GM19452 (cell line): ENCODE results near the gene OR51T1.
"Not testable (repeated sequence)": the region's sequence is repeated elsewhere in the genome, so short reads cannot be mapped to it uniquely, and the experiment has no call there.

Experiments
- ATAC-seq: cut with Tn5 transposase; IDR thresholded peaks from one replicate; pipeline ENCODE4 v1.9.1; 2021; ENCODE audit not compliant: unreplicated experiment

OR51T1 gene

GRCh38 chr11:4881860-4882500 lies at the start of gene OR51T1:
Gene OR51T1, plus strand, starts transcription at chr11:4881900. Its CDS starts 0 bp downstream, at chr11:4881900.
- no peak for ATAC-seq

GRCh38 chr11:4839851-4840549 lies 41.7 kb upstream of the OR51T1 start:
- no peak for ATAC-seq

GRCh38 chr11:4848908-4849532 lies 32.7 kb upstream of the OR51T1 start, which contains the start of gene OR51S1:
Gene OR51S1, minus strand, starts transcription at chr11:4849208. Its CDS starts 0 bp downstream, at chr11:4849208.
- no peak for ATAC-seq

GRCh38 chr11:4851033-4851432 lies 30.7 kb upstream of the OR51T1 start:
- ATAC-seq: no peak

- ATAC-seq: not testable (repeated sequence)
Measured at GRCh38 chr11:4854286-4854685, 27.4 kb upstream of the OR51T1 start.

GRCh38 chr11:4862447-4863236 lies 19.1 kb upstream of the OR51T1 start:
- no peak for ATAC-seq

GRCh38 chr11:4863876-4864275 lies 17.8 kb upstream of the OR51T1 start:
- ATAC-seq: no peak

GRCh38 chr11:4865855-4866254 lies 15.8 kb upstream of the OR51T1 start:
- ATAC-seq: no peak

- ATAC-seq: no peak
Measured at GRCh38 chr11:4881188-4881587, 512 bp upstream of the OR51T1 start.

GRCh38 chr11:4882543-4882942 lies 843 bp downstream of the OR51T1 start:
- no peak for ATAC-seq

- no peak for ATAC-seq
Measured at GRCh38 chr11:4884361-4884760, 2.7 kb downstream of the OR51T1 start.

- ATAC-seq: no peak
Measured at GRCh38 chr11:4886186-4886585, 4.5 kb downstream of the OR51T1 start.

- ATAC-seq: no peak
Measured at GRCh38 chr11:4887591-4887990, 5.9 kb downstream of the OR51T1 start.

- ATAC-seq: no peak
Measured at GRCh38 chr11:4890279-4890678, 8.6 kb downstream of the OR51T1 start.

- ATAC-seq: no peak
Measured at GRCh38 chr11:4891996-4892640, 10.4 kb downstream of the OR51T1 start.

GRCh38 chr11:4903484-4903883 lies 21.8 kb downstream of the OR51T1 start, which contains the start of gene OR51A7:
Gene OR51A7, plus strand, starts transcription at chr11:4903783. Its CDS starts 3,587 bp downstream, at chr11:4907370.
- ATAC-seq: no peak

GRCh38 chr11:4916581-4916980 lies 34.9 kb downstream of the OR51T1 start:
- no peak for ATAC-seq

- ATAC-seq: no peak
Measured at GRCh38 chr11:4919250-4919649, 37.5 kb downstream of the OR51T1 start, which contains the start of gene OR51G2. Gene OR51G2, minus strand, starts transcription at chr11:4919350. Its CDS starts 3,687 bp downstream, at chr11:4915663.

GRCh38 chr11:4921796-4922195 lies 40.1 kb downstream of the OR51T1 start:
- ATAC-seq: no peak

- no peak for ATAC-seq
Measured at GRCh38 chr11:4922304-4922703, 40.6 kb downstream of the OR51T1 start.

- no peak for ATAC-seq
Measured at GRCh38 chr11:4924239-4924638, 42.5 kb downstream of the OR51T1 start, which contains the start of gene OR51G1. Gene OR51G1, minus strand, starts transcription at chr11:4924339. Its CDS starts 0 bp downstream, at chr11:4924339.
